H9 (cell line): ENCODE data around the gene SPIB. TPM values are rescaled to one million over a fixed set of nuclear protein-coding genes. Genes with fewer than 3 reads are reported as not detected.

Source experiments
- DNase-seq: peaks from one replicate; pipeline ENCODE4 v3.0.0-alpha.2; 2017
- H2AFZ ChIP-seq: one replicate; pipeline ENCODE4 v1.6.1; 2013; ENCODE audit warnings: mild to moderate bottlenecking, low read length, control low read depth, moderate library complexity
- H2AK5ac ChIP-seq: 2 replicates; pipeline ENCODE4 v1.6.1; 2013; ENCODE audit warnings: low read length, control low read depth, mixed read lengths; ENCODE audit not compliant: insufficient read length
- H2BK120ac ChIP-seq: one replicate; pipeline ENCODE4 v1.6.1; 2013; ENCODE audit warnings: low read depth, mild to moderate bottlenecking, low read length, control low read depth, inconsistent platforms; ENCODE audit not compliant: poor library complexity, severe bottlenecking
- H2BK12ac ChIP-seq: 2 replicates; pipeline ENCODE4 v1.6.1; 2013; ENCODE audit warnings: low read length, control low read depth, mixed read lengths, low read depth; ENCODE audit not compliant: insufficient read length
- H2BK15ac ChIP-seq: 2 replicates; pipeline ENCODE4 v1.6.1; 2013; ENCODE audit warnings: low read depth, low read length, control low read depth
- H2BK20ac ChIP-seq: one replicate; pipeline ENCODE4 v1.6.1; 2013; ENCODE audit warnings: low read depth, mild to moderate bottlenecking, low read length, control low read depth, inconsistent platforms; ENCODE audit not compliant: poor library complexity, severe bottlenecking
- H2BK5ac ChIP-seq: 2 replicates; pipeline ENCODE4 v1.6.1; 2013; ENCODE audit warnings: low read length, control low read depth, mixed read lengths; ENCODE audit not compliant: insufficient read length
- H3K14ac ChIP-seq: 2 replicates; pipeline ENCODE4 v1.6.1; 2013; ENCODE audit warnings: low read length, control low read depth; ENCODE audit not compliant: insufficient read depth
- H3K18ac ChIP-seq: 2 replicates; pipeline ENCODE4 v1.6.1; 2013; ENCODE audit warnings: low read depth, mild to moderate bottlenecking, mixed read lengths, low read length, control low read depth; ENCODE audit not compliant: insufficient read length
- H3K23ac ChIP-seq: 2 replicates; pipeline ENCODE4 v1.6.1; 2013; ENCODE audit warnings: low read length, control low read depth, mixed read lengths, low read depth; ENCODE audit not compliant: insufficient read length
- H3K23me2 ChIP-seq: 2 replicates; pipeline ENCODE4 v1.6.1; 2013; ENCODE audit warnings: low read depth, mild to moderate bottlenecking, mixed read lengths, low read length, control low read depth; ENCODE audit not compliant: insufficient read length, poor library complexity, severe bottlenecking
- H3K27ac ChIP-seq: 2 replicates; pipeline ENCODE4 v1.5.1; 2013; ENCODE audit warnings: low read length, control low read depth, mixed read lengths, low read depth; ENCODE audit not compliant: insufficient read length
- H3K27me3 ChIP-seq: 2 replicates; pipeline ENCODE4 v1.6.1; 2013; ENCODE audit warnings: low read length, control low read depth, inconsistent platforms; ENCODE audit not compliant: insufficient read depth
- H3K4ac ChIP-seq: 2 replicates; pipeline ENCODE4 v1.6.1; 2013; ENCODE audit warnings: low read depth, mild to moderate bottlenecking, control low read depth, inconsistent platforms, low read length, moderate library complexity
- H3K4me1 ChIP-seq: 2 replicates; pipeline ENCODE4 v1.6.1; 2013; ENCODE audit warnings: low read length, control low read depth, inconsistent platforms; ENCODE audit not compliant: insufficient read depth
- H3K4me2 ChIP-seq: 2 replicates; pipeline ENCODE4 v1.6.1; 2013; ENCODE audit warnings: low read length, control low read depth, mixed read lengths; ENCODE audit not compliant: insufficient read length, insufficient read depth
- H3K56ac ChIP-seq: 2 replicates; pipeline ENCODE4 v1.6.1; 2013; ENCODE audit warnings: low read depth, mild to moderate bottlenecking, mixed read lengths, low read length, control low read depth; ENCODE audit not compliant: insufficient read length
- H3K79me1 ChIP-seq: 2 replicates; pipeline ENCODE4 v1.6.1; 2013; ENCODE audit warnings: low read depth, mild to moderate bottlenecking, moderate library complexity, low read length, control low read depth, inconsistent platforms; ENCODE audit not compliant: insufficient read depth, poor library complexity, severe bottlenecking
- H3K79me2 ChIP-seq: 2 replicates; pipeline ENCODE4 v1.6.1; 2013; ENCODE audit warnings: low read length, control low read depth, inconsistent platforms; ENCODE audit not compliant: insufficient read depth
- H3K9ac ChIP-seq: 2 replicates; pipeline ENCODE4 v1.6.1; 2013; ENCODE audit warnings: low read length, control low read depth, mixed read lengths; ENCODE audit not compliant: insufficient read length; ENCODE audit errors: extremely low read depth
- H3K9me3 ChIP-seq: one replicate; pipeline ENCODE4 v1.6.1; 2013; ENCODE audit warnings: low read depth, low read length, inconsistent platforms; ENCODE audit not compliant: control insufficient read depth
- H3T11ph ChIP-seq: one replicate; pipeline ENCODE4 v1.6.1; 2013; ENCODE audit warnings: mild to moderate bottlenecking, low read length, control low read depth, inconsistent platforms
- H4K20me1 ChIP-seq: one replicate; pipeline ENCODE4 v1.6.1; 2013; ENCODE audit not compliant: control insufficient read depth, insufficient read length, insufficient read depth
- H4K5ac ChIP-seq: 2 replicates; pipeline ENCODE4 v1.6.1; 2013; ENCODE audit warnings: low read depth, mild to moderate bottlenecking, mixed read lengths, low read length, control low read depth; ENCODE audit not compliant: insufficient read length
- H4K8ac ChIP-seq: replicated peaks from 2 replicates; pipeline ENCODE4 v1.6.1; 2013; ENCODE audit warnings: low read length, control low read depth, mixed read lengths, low read depth; ENCODE audit not compliant: insufficient read length
- H4K91ac ChIP-seq: 2 replicates; pipeline ENCODE4 v1.6.1; 2013; ENCODE audit warnings: low read depth, mild to moderate bottlenecking, moderate library complexity, mixed read lengths, low read length, control low read depth; ENCODE audit not compliant: insufficient read length
- H3K27ac Mint-ChIP-seq, 3 experiments: 2 replicates in 2 of 3; 3 replicates in 1 of 3; pipeline ENCODE4 v1.8.0; 2020 to 2021; ENCODE audit warnings: mixed read lengths in 3 of 3, mild to moderate bottlenecking in 1 of 3, moderate library complexity in 1 of 3
- H3K27me3 Mint-ChIP-seq: 2 replicates; pipeline ENCODE4 v1.8.0; 2021; ENCODE audit warnings: low read depth, mild to moderate bottlenecking, moderate library complexity, mixed read lengths
- H3K36me3 Mint-ChIP-seq, 3 experiments: 2 replicates in 2 of 3; 3 replicates in 1 of 3; pipeline ENCODE4 v1.8.0; 2020 to 2021; ENCODE audit warnings: low read depth in 3 of 3, mixed read lengths in 3 of 3; ENCODE audit not compliant: insufficient read depth in 1 of 3
- H3K4me1 Mint-ChIP-seq, 2 experiments: 2 replicates each; pipeline ENCODE4 v1.8.0; 2020; ENCODE audit warnings: mixed read lengths in 2 of 2
- H3K4me3 Mint-ChIP-seq, 2 experiments: 2 replicates in 1 of 2; 3 replicates in 1 of 2; pipeline ENCODE4 v1.8.0; 2020 to 2021; ENCODE audit warnings: mild to moderate bottlenecking in 2 of 2, mixed read lengths in 2 of 2, moderate library complexity in 1 of 2
- H3K9me3 Mint-ChIP-seq, 2 experiments: 2 replicates in 1 of 2; 3 replicates in 1 of 2; pipeline ENCODE4 v1.8.0; 2020; ENCODE audit warnings: mild to moderate bottlenecking in 2 of 2, mixed read lengths in 2 of 2, moderate library complexity in 1 of 2
- CTCF ChIP-seq: fragments of 200-600 bp; sonication (generic); conservative IDR thresholded peaks from 3 replicates; pipeline ENCODE4 v1.8.0; 2021; ENCODE audit warnings: antibody characterized with exemption, mild to moderate bottlenecking
- WGBS: extraction: QIAGEN DNeasy Blood & Tissue Kit; methylation state at CpG from one replicate; pipeline ENCODE4 v1.1.7; 2013; ENCODE audit warnings: missing lambda C conversion rate, low lambda C conversion rate, mixed read lengths; ENCODE audit not compliant: insufficient read length; ENCODE audit errors: extremely low coverage; 5-methylcytosine and 5-hydroxymethylcytosine counted together
- total RNA-seq: library from RNA; stranded (reverse); gene quantifications from 2 replicates; pipeline ENCODE4 v1.2.1, GENCODE V29; 2021

SPIB gene
- total RNA-seq, 1 experiment from 2014 or later: 33.3 TPM

- no peak for DNase-seq
- Histone ChIP-seq H4K5ac (no peak overlapping the region), H2AK5ac (no peak overlapping the region), H3K27ac (no peak overlapping the region), H4K91ac (no peak overlapping the region), H3K79me1 (no peaks in the 10 kb centered on the region), H4K20me1 (no peaks in the 10 kb centered on the region), H3T11ph (no peak overlapping the region), H4K8ac (no peak overlapping the region), H3K18ac (no peak overlapping the region), H2BK20ac (no peak overlapping the region), H3K14ac (no peak overlapping the region), H2BK15ac (no peak overlapping the region), H3K4me1 (no peaks in the 10 kb centered on the region), H3K23ac (no peak overlapping the region), H3K79me2 (no peaks in the 10 kb centered on the region), H3K4me2 (no peak overlapping the region), H3K4ac (no peak overlapping the region), H3K9ac (no peak overlapping the region), H2BK12ac (no peak overlapping the region), H3K27me3 (no peaks in the 10 kb centered on the region), H2BK5ac (no peak overlapping the region), H2AFZ (no peak overlapping the region), H3K56ac (no peak overlapping the region), H3K23me2 (no peaks in the 10 kb centered on the region), H2BK120ac (no peak overlapping the region), H3K9me3 (no peaks in the 10 kb centered on the region)
- TF ChIP-seq CTCF: no peak
- Mint-ChIP-seq H3K27ac (no peak overlapping the region), H3K36me3 (peaks cover 44 to 80% (median 69%) of the 10 kb centered on the region in 3 experiments), H3K27me3 (no peaks in the 10 kb centered on the region; the same call in 1 of the 2 replicates), H3K9me3 (peaks cover 0 to 2% of the 10 kb centered on the region in 2 experiments; a peak in 1 of 5 replicates), H3K4me3 (no peak overlapping the region), H3K4me1 (peaks cover under 1% of the 10 kb centered on the region in 2 experiments; a peak in 1 of 4 replicates)
- WGBS: no CpG with 5 or more reads among the region's 17 CpGs
Measured at GRCh38 chr19:50409347-50409746, 9.4 kb upstream of the SPIB start.
